Measurements from ENCODE around the gene MYL7. TPM values are rescaled to one million over a fixed set of nuclear protein-coding genes. Genes with fewer than 3 reads are reported as not detected.

MYL7 gene, protein sequence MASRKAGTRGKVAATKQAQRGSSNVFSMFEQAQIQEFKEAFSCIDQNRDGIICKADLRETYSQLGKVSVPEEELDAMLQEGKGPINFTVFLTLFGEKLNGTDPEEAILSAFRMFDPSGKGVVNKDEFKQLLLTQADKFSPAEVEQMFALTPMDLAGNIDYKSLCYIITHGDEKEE
- not detected in 2 replicates for total RNA-seq (2014; rRNA removed; shearing (Covaris generic))

DNA sequence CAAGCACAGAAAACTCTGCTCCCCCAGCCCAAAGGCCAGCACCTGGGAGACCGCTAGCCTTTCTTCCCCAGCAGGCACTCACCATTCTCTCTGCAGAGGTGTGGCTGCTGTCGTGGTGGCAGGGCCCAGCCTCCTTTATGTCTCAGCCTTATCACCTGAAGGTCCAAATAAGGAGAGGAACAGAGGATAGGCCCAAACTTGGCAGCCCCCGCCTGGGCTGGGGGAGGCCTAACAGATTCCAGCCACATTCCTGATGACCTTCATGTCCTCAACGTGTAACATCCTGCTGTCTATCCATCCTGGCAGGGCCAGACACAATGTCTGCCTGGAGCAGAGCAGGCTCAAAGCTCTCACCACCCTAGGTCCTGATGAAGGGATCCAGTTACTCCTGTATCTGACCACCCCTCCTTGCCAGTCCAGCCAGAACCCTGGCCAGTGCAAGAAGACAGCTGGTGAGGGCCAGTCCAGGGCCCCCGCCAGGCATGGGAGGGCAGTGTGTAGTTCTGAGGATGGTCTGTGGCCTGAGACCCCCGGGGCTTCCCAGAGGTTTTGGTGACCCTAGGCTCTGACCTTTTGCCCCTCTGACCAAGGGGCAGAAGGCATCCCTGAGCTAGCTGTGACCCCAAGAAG is at the start of gene MYL7:
Gene MYL7, minus strand, starts transcription at position 112 of the 630 bp plus-strand sequence. Its CDS starts 27 bp downstream, at position 85.
- H3K9me3 ChIP-seq (replicated peaks), result no peaks in the 10 kb centered on the region
- H3K36me3 ChIP-seq, result no peaks in the 10 kb centered on the region
- peaks cover 7% of the 10 kb centered on the region for H3K4me1 ChIP-seq (replicated peaks)
- H3K4me3 ChIP-seq, result no peak within 1 kb of the TSS
- H3K27me3 ChIP-seq (replicated peaks), result peaks cover 5% of the 10 kb centered on the region; the same call in 1 of the 2 replicates
- DNase-seq (ENCODE audit: low read depth in 1 of 2, low spot score in 2 of 2), result no peak
- no peak within 1 kb of the TSS for H3K27ac ChIP-seq

DNA sequence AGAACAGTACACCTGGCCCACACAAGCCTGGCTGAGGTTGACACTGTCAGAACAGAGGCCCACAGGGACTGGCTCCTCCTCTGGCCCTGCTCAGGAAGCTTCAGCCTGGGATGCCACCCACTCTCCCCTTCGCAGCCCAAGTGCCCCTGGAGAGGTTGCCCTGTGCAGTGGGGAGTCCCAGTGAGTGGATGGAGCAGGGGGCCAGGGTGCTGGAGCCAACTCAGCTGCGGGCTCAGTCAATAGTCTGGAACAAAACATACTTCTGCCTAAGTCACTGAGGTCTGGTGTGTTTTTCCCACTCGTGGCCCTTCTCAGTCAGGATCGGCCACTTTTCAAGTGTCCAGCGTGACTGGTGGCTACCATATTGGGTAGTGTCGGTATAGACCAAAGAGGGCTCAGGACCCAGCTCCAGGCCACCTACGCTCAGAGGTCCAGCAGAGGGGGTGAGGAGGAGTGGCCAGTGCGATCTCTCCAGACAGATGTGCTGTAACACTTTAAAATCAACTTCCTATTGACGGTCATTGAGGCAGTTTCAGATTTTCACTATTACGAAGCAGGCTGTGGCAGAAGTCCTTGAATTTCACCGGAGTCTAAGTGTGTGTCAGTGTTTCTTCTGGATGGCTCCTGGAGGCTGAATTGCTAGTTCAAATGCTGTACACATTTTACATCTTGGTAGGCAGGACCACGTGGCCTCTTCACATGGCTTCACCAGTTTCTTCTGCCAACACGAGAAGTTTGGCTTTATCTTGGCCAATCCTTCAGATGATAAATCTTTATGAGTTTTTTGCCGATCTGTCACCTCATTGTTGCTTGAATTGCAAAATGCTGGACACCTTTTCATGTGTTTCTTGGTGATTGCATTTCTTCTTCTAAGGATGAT is 49.1 kb upstream of the MYL7 start:
- H3K4me1 ChIP-seq (replicated peaks), result peaks cover 25% of the 10 kb centered on the region
- H3K36me3 ChIP-seq, result no peaks in the 10 kb centered on the region
- H3K4me3 ChIP-seq, result no peak overlapping the region
- H3K9me3 ChIP-seq (replicated peaks), result no peaks in the 10 kb centered on the region
- H3K27me3 ChIP-seq (replicated peaks), result no peaks in the 10 kb centered on the region; the same call in 1 of the 2 replicates
- H3K27ac ChIP-seq, result no peak overlapping the region
- peak in 1 of 2 experiments; percentile 30 for DNase-seq (ENCODE audit: low read depth in 1 of 2, low spot score in 2 of 2)

DNA sequence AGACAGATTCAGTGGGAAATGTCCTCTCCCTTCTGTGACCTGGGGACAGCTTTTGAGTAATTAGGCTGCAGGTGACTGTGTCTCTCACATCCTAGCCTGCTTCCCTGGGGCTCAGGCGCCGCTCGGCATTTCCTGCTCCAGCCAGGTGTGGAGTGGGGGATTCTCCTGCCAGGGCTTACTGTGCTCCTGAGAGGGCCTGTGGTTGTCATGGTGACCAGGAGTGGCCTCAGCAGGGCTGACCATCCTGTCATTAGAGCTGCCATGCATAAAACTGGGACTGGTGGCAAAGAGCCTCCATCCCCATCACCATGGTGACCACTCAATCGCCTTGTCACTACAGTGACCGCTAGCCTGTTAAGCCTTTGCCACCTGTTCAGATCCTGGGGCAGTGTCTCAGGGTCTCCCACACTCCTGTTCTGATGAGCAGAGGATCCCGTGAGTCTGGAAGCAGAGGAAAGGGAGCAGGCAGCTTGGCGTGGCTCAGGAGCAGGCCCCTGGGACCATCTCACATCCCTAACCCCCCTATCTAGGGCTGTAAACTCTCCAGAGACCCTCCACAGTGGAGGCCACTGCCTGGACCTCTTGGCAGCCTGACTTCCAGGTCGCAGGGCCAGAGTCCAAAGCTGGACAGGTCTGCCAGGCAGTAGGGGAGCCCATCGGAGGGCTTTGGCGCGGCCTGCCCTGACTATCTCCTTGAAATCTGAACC is 48.3 kb upstream of the MYL7 start, which contains the start of gene GCK:
Gene GCK, minus strand, starts transcription at position 154 of the 707 bp plus-strand sequence. CDS start 486 bp downstream, outside the sequence.
- DNase-seq (ENCODE audit: low read depth in 1 of 2, low spot score in 2 of 2), result peak in 1 of 2 experiments; percentile 31
- H3K9me3 ChIP-seq (replicated peaks), result no peaks in the 10 kb centered on the region
- no peaks in the 10 kb centered on the region for H3K36me3 ChIP-seq
- H3K4me1 ChIP-seq (replicated peaks), result peaks cover 32% of the 10 kb centered on the region
- H3K27ac ChIP-seq, result no peak within 1 kb of the TSS
- no peaks in the 10 kb centered on the region; the same call in 1 of the 2 replicates for H3K27me3 ChIP-seq (replicated peaks)
- no peak within 1 kb of the TSS for H3K4me3 ChIP-seq

DNA sequence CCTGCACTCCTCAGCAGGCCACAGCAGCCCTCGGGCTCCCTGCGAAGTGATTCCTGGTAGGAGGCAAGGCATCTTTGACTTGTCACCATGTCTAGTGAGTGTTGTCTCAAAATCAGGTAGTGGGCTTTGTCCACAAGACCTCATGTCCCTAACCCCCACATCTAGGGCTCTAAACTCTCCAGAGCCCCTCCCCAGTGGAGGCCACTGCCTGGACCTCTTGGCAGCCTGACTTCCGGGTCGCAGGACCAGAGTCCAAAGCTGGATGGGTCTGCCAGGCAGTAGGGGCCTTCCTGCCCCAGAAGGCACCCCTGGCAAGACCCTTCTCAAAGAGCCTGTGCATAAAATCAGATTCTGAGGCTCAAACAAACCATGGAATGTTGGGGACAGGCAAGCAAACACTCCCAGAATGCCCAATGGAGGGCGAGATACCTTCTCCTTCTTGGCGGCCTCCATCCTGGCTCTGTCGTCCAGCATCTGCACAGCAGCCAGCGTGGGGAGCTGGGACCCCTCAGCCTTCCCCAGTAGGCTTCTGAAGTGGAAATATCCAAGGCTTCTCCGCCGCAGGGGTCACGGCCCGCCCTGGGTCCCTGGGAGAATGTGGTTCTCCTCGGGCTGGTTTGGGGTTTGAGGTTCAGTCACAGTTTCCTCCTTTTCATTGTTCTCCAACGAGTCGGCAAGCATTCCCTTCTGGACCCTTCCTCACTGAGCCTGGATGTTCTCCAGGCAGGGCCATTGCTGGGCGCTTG is 47.5 kb upstream of the MYL7 start:
- Histone ChIP-seq H3K27ac (no peak overlapping the region), H3K9me3 (replicated peaks) (no peaks in the 10 kb centered on the region), H3K4me1 (replicated peaks) (peaks cover 36% of the 10 kb centered on the region), H3K36me3 (no peaks in the 10 kb centered on the region), H3K27me3 (replicated peaks) (no peaks in the 10 kb centered on the region; the same call in 1 of the 2 replicates), H3K4me3 (no peak overlapping the region)
- peak in 1 of 2 experiments; percentile 25 for DNase-seq (ENCODE audit: low read depth in 1 of 2, low spot score in 2 of 2)

DNA sequence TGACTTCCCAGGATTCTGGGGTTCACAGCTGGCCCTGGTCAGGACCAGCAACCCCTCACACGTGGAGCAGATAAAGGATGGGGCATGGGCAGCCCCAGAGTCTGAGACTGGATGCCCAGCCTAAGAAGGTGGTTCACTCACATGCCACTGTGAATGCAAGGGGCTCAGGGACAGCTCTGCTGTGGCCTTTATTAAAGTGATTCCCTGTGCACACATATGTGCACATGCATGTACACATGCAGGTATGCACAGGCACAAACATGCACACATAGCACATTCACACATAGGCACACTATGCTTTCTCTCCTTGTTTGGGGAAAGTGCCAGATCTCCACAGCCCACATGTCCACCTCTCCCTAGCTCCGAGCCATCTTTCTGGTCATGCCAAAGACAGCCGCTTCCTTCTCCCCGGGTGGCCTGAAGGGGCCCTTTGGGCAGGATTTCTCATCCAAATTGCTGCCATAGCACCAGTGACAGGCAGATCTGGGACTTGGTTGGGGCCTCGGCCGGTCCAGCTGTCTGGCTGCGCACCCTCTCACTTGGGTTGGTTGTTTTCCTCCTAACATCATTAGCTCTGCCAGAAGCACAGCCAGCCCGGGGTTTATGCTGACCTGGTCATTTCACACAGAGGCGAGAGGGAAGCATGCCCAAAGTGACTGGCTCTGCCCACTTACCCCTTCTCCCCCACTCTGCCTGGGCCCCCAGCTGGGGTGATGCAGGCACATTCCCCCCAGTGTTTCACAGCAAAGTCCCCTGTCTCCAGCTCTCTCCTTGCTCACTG is 46.7 kb upstream of the MYL7 start:
- Histone ChIP-seq H3K36me3 (no peaks in the 10 kb centered on the region), H3K4me3 (no peak overlapping the region), H3K9me3 (replicated peaks) (peaks cover 6% of the 10 kb centered on the region), H3K27ac (no peak overlapping the region), H3K4me1 (replicated peaks) (peaks cover 36% of the 10 kb centered on the region), H3K27me3 (replicated peaks) (no peaks in the 10 kb centered on the region; the same call in 1 of the 2 replicates)
- peak in 1 of 2 experiments; percentile 36 for DNase-seq (ENCODE audit: low read depth in 1 of 2, low spot score in 2 of 2)

DNA sequence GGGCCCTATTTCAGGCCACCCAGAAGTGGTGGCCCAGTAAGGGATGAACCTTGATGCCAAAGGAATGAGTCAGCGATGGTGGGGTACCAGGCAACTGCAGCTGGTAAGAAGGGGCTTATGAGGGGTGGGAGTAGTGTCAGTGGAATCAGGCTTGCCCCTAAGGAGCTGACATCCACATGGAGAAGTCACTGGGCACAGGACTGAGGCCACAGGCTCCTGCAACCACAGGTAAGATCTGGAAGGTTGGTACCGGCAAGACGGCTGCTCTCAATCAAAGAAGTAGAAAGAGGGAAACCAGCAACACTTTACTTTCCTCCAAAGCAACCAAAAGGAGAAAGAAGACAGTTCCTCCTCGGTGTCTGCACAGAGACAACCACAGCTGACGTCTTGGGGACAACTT is 45.6 kb upstream of the MYL7 start:
- Histone ChIP-seq H3K4me3 (no peak overlapping the region), H3K27me3 (replicated peaks) (no peaks in the 10 kb centered on the region; the same call in 1 of the 2 replicates), H3K36me3 (no peaks in the 10 kb centered on the region), H3K9me3 (replicated peaks) (peaks cover 9% of the 10 kb centered on the region), H3K4me1 (replicated peaks) (peaks cover 36% of the 10 kb centered on the region), H3K27ac (no peak overlapping the region)
- peak in 1 of 2 experiments; percentile 37 for DNase-seq (ENCODE audit: low read depth in 1 of 2, low spot score in 2 of 2)

DNA sequence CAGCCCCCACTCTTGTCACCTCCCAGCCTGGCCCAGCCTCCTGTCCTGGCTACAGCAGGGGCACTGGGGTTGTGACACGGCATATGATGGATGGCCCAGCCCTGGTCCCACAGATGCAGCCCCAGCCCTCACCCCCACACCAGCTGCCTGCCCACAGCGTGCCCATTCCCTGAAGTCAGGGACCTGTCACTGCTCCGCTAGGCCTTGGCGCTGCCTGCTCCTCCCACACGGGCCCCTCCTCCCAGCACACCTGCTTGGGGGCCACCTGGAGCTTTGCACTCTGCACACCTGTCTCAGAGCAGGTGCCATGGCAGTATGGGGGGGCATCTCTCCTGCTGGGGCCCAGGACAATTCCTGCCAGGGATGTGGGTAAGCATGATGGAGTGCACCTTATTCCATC is 44.6 kb upstream of the MYL7 start:
- Histone ChIP-seq H3K27ac (no peak overlapping the region), H3K9me3 (replicated peaks) (peaks cover 13% of the 10 kb centered on the region), H3K4me3 (no peak overlapping the region), H3K36me3 (no peaks in the 10 kb centered on the region), H3K4me1 (replicated peaks) (peaks cover 36% of the 10 kb centered on the region), H3K27me3 (replicated peaks) (no peaks in the 10 kb centered on the region)
- peak in 1 of 2 experiments; percentile 35 for DNase-seq (ENCODE audit: low read depth in 1 of 2, low spot score in 2 of 2)

DNA sequence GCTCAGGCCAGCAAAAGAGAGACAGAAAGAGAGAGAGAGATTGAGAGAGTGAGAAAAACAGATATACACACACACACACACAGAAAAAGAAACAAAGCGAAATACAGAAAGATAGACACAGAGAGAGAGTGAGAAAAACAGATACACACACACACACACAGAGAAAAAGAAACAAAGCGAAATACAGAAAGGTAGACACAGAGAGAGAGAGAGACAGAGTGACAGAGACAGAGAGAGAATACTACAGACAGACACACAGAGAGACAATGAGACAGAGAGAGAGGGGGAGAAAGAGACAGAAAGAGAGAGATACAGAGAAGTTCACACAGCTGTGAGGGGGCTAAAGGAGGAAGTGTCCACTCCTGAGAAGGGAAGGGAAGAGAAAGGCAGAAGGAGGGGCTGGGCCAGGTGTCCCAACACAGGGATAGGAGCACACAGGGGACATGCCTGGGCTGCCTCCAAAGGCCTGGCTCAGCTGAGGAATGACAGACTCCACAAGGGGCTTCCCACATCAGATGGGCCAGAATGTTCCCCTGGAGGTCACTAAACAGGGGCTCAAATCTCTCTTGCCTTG is 43.8 kb upstream of the MYL7 start:
- Histone ChIP-seq H3K27me3 (replicated peaks) (no peaks in the 10 kb centered on the region), H3K4me3 (no peak overlapping the region), H3K27ac (peak overlapping the region; percentile 49)

DNA sequence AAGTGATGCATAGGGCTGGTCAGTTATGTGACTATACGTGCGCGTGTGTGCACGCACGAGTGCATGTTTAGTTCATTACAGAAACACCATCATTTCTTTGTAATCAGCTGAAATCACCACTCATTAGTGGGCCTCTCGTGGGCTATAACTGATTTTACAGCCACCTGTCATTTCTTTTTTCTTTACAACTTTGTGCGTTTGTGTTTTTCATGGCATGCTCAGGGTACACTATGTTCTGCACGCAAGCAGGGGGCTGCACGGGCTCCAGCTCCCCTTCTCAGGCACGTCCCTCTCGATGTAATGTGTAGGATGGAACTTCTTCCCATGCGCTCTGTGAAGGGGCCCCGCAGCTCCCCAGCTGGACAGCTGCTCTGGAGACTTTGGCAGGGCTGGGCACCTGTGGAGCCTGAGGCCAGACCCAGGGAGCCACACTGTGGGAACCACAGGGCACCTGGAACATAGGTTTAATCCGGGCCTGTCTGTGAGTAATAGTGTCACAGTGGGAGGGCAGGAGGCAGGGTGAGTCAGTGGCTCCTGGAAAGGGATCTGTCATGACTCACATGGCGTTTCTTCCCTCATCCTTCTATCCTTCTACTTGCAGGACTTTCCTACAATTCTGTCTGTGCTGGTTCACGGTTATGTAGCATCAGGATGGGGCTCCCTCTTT is 43.2 kb upstream of the MYL7 start:
- Histone ChIP-seq H3K27ac (peak overlapping the region; percentile 49), H3K4me3 (no peak overlapping the region)
- DNase-seq (ENCODE audit: low read depth in 1 of 2, low spot score in 2 of 2), result peak; percentile 60 to 79

More for the DNA sequence above, 43.8 kb upstream of the MYL7 start:
- Histone ChIP-seq H3K4me1 (replicated peaks) (peaks cover 36% of the 10 kb centered on the region), H3K36me3 (no peaks in the 10 kb centered on the region), H3K9me3 (replicated peaks) (peaks cover 13% of the 10 kb centered on the region)
- DNase-seq (ENCODE audit: low read depth in 1 of 2, low spot score in 2 of 2), result peak in 1 of 2 experiments; percentile 30

DNA sequence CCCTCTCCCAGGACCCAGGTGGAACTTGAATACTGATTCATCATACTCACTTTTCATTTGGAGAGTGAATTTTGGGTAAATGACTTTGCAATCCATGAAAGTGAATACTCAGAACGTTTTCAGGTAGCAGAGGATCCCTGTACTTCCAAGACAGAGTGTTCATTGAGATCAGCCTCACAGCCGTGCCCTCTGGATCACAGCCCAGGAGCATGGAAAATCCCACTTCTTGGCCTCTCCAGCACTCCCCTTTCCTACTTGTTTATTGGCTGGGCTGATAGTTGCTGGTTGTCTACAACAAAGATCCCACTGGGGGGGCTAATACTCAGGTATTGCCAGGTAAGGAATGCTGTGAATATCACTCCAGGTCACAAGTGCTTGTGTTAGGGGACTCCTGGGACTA is 42.3 kb upstream of the MYL7 start:
- H3K27me3 ChIP-seq (replicated peaks), result no peaks in the 10 kb centered on the region
- H3K36me3 ChIP-seq, result no peaks in the 10 kb centered on the region
- peaks cover 36% of the 10 kb centered on the region for H3K4me1 ChIP-seq (replicated peaks)
- no peak overlapping the region for H3K4me3 ChIP-seq
- peaks cover 13% of the 10 kb centered on the region for H3K9me3 ChIP-seq (replicated peaks)
- peak in 1 of 2 experiments; percentile 5 for DNase-seq (ENCODE audit: low read depth in 1 of 2, low spot score in 2 of 2)
- H3K27ac ChIP-seq, result no peak overlapping the region

More for the DNA sequence above, 43.2 kb upstream of the MYL7 start:
- Histone ChIP-seq H3K36me3 (no peaks in the 10 kb centered on the region), H3K4me1 (replicated peaks) (peaks cover 36% of the 10 kb centered on the region), H3K9me3 (replicated peaks) (peaks cover 13% of the 10 kb centered on the region), H3K27me3 (replicated peaks) (no peaks in the 10 kb centered on the region)

DNA sequence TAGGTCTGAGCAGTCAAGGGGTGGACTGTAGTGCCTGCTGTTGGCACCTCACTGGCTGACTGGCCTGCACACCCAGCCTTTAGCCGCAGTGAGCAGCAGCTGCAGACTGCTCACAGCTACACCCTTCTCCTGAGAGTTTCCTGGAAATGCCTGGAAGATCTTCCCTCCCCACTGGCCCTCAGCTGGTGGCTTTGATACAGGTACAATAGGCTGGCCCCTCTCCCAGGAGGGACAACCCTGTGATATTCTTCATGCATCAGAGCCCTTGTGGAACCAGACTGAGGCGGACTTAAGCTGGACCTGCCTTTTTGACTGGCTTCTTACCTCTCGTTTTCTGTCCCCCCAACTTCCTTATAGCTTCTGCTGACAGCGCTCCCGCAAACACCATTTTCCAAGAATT is 41.7 kb upstream of the MYL7 start:
- no peaks in the 10 kb centered on the region for H3K36me3 ChIP-seq
- no peak overlapping the region for H3K27ac ChIP-seq
- no peak overlapping the region for H3K4me3 ChIP-seq
- H3K27me3 ChIP-seq (replicated peaks), result no peaks in the 10 kb centered on the region
- DNase-seq (ENCODE audit: low read depth in 1 of 2, low spot score in 2 of 2), result peak in 1 of 2 experiments; percentile 22
- peaks cover 13% of the 10 kb centered on the region for H3K9me3 ChIP-seq (replicated peaks)
- H3K4me1 ChIP-seq (replicated peaks), result peaks cover 36% of the 10 kb centered on the region
